Measurements from ENCODE around the gene NEK4. TPM values are rescaled to one million over a fixed set of nuclear protein-coding genes. Genes with fewer than 3 reads are reported as not detected.

NEK4 gene
- total RNA-seq, 2 experiments from 2014 or later: 21.4 to 22.2 TPM

DNA sequence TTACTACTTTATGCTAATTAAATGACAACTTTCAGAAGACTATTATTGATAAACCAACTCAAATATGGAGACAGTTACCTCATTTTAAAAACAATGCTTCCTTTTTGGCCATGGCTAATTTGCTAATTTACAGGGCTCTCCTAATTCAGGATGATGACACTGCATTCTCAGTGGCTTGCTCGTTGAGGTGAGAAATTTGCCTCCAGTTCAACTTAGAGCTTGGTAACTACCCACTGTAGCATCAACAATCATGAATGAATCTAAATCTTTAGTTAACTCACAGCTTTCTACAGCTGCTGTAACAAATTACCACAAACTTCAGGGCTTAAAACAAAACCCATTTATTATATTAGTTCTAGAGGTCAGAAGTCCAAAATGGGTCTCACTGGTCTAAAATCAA is 99.1 kb downstream of the NEK4 start:
- Mint-ChIP-seq H3K27ac (no peak overlapping the region), H3K36me3 (ENCODE audit: low read depth) (peaks cover 48% of the 10 kb centered on the region), H3K27me3 (no peaks in the 10 kb centered on the region), H3K9me3 (no peaks in the 10 kb centered on the region), H3K4me1 (peaks cover 24% of the 10 kb centered on the region), H3K4me3 (no peak overlapping the region)
- ChIA-PET CTCF (no interaction called here), POLR2A (no interaction called here)
- DNase-seq: no peak

DNA sequence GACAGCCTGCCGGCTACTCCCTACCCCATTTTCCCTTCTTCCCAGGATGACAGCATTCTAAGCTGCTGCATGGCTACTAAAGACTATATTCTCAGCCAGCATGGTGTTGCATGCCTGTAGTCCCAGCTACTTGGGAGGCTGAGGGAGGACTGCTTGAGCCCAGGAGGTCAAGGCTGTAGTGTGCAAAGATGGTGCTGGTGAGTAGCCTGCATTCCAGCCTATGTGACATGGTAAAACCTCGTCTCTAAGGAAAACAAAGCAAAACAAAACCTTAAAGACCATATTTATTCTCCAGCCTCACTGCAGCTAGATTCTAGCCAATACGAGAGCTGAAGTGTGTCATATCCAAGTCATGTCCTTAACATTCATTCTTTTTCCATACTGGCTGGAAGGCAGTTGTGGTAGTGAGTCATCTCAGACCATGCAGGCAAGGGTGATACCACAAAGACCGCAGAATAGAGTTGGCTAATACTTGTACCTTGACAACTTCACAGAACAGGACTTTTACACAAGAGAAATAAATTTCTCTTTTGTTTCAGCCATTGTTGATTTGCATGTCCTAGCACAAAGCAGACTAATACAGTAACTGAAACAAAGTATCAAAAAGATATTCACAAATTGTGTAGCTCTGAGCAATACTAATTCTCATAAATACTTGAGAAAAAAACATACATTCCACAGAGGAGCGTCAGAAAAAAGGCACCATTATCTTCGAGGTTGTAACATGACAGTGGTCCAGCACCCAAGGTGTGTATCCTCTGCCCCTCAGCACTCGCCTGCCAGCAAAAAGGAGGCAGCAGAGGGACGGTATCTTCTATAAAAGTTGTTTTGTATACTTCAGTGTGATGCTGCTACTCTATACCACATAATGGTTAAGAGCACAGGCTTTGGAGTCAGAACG is 99.9 kb downstream of the NEK4 start:
- H3K27me3 Mint-ChIP-seq: no peaks in the 10 kb centered on the region
- POLR2A ChIA-PET: no interaction called here
- CTCF ChIA-PET: interaction anchor here (1.1 to 1.2 kb wide), 3 partner anchors 10 to 16 kb away, joined by 3 read pairs; no protein-coding TSS in a partner anchor
- H3K27ac Mint-ChIP-seq: peak overlapping the region; percentile 63
- H3K36me3 Mint-ChIP-seq (ENCODE audit: low read depth): peaks cover 42% of the 10 kb centered on the region
- H3K4me1 Mint-ChIP-seq: peaks cover 24% of the 10 kb centered on the region
- H3K9me3 Mint-ChIP-seq: no peaks in the 10 kb centered on the region
- H3K4me3 Mint-ChIP-seq: no peak overlapping the region
- peak; percentile 41 for DNase-seq

DNA sequence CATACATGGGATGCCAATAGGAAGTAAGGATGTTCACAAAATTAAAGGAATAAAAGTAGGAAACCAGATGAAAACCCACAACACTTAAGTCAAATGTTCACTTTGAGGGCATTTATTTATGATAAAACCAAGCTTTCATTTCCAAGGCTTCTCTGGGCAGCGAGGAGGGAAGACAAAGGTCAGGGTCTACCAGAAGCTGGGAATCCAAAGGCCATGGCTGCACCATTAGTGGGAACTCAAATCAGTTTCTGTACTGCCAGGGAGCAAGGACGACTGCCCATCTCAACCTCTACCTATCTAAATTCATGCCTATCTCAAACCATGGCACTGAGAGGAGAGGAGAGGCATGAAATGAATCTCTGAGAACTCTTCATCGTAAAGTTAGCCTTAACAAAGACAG is 107.6 kb downstream of the NEK4 start:
- Mint-ChIP-seq H3K36me3 (ENCODE audit: low read depth) (peaks cover 44% of the 10 kb centered on the region), H3K4me1 (no peaks in the 10 kb centered on the region), H3K27ac (no peak overlapping the region), H3K4me3 (no peak overlapping the region), H3K9me3 (no peaks in the 10 kb centered on the region), H3K27me3 (no peaks in the 10 kb centered on the region)
- ChIA-PET CTCF (interaction anchor here (0.6 kb wide), 1 partner anchor 38 kb away, joined by 4 read pairs; no protein-coding TSS in a partner anchor), POLR2A (no interaction called here)
- DNase-seq: no peak

DNA sequence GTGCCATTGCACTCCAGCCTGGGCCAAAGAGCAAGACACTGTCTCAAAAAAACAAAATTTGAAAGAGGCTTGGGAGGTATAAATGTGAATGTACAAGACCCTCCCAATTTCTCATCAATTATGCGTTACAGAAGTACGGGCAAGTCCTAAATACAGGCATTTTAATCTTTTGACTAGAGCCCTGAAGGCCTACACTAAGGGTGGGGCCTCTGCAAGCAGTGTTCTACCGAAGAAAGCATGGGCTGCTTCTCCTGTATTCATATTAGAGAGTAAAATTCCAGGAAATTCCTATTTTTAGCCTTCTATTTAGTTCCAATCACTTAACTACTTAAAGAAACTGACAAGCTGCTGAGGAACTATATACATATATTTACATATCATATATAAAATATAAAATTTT is 110.7 kb downstream of the NEK4 start:
- CTCF ChIA-PET: no interaction called here
- no peak overlapping the region for H3K27ac Mint-ChIP-seq
- H3K4me3 Mint-ChIP-seq: no peak overlapping the region

More for the DNA sequence above, 110.7 kb downstream of the NEK4 start:
- H3K4me1 Mint-ChIP-seq: no peaks in the 10 kb centered on the region
- DNase-seq: no peak
- POLR2A ChIA-PET: no interaction called here
- H3K36me3 Mint-ChIP-seq (ENCODE audit: low read depth): peaks cover 55% of the 10 kb centered on the region
- H3K27me3 Mint-ChIP-seq: no peaks in the 10 kb centered on the region
- H3K9me3 Mint-ChIP-seq: no peaks in the 10 kb centered on the region

Other genes starting within 250 kb of the NEK4 start
- 10 to 100 TPM; 22.1 to 23.8 TPM for gene NT5DC2, start 237.1 kb downstream of the NEK4 start, total RNA-seq
- gene UQCC5, start 234.3 kb downstream of the NEK4 start, total RNA-seq: 10 to 100 TPM in 1 of 2 experiments, 1 to 10 TPM in 1; 8.5 to 11.7 TPM
- gene PBRM1, start 85.0 kb downstream of the NEK4 start, total RNA-seq: 10 to 100 TPM; 88.9 to 97.7 TPM
- 10 to 100 TPM; 74.8 to 79.1 TPM for gene GNL3, start 84.9 kb downstream of the NEK4 start, total RNA-seq
- gene GLT8D1, start 65.1 kb downstream of the NEK4 start, total RNA-seq: 10 to 100 TPM; 43.0 to 47.2 TPM
- gene SPCS1, start 64.8 kb downstream of the NEK4 start, total RNA-seq: 100 to 1,000 TPM in 1 of 2 experiments, 10 to 100 TPM in 1; 97.0 to 102 TPM
- gene ITIH1, start 6.7 kb upstream of the NEK4 start, total RNA-seq: not detected
- gene ITIH3, start 23.9 kb upstream of the NEK4 start, total RNA-seq: not detected
- gene ITIH4, start 59.7 kb upstream of the NEK4 start, total RNA-seq: 10 to 100 TPM; 25.5 to 28.6 TPM
- 1 to 10 TPM in 1 of 2 experiments, not detected in 1; 2.8 TPM for gene MUSTN1, start 64.1 kb upstream of the NEK4 start, total RNA-seq
- 10 to 100 TPM; 30.1 to 35.0 TPM for gene STIMATE, start 126.6 kb upstream of the NEK4 start, total RNA-seq